Left kidney (tissue), 2 donors: ENCODE results near the gene TSHR. TPM values are rescaled to one million over a fixed set of nuclear protein-coding genes. Genes with fewer than 3 reads are reported as not detected.

ENCODE experiments used
- DNase-seq: peaks from one replicate; pipeline ENCODE4 v3.0.0-alpha.2; 2013
- polyA plus RNA-seq: library from polyadenylated mRNA; unstranded; fragments of 120-200 nt; gene quantifications from one replicate; pipeline ENCODE4 v1.2.1, GENCODE V29; 2013; ENCODE audit not compliant: insufficient read length

Gene TSHR
- polyA plus RNA-seq, 1 donor, result 0.88 TPM

DNA sequence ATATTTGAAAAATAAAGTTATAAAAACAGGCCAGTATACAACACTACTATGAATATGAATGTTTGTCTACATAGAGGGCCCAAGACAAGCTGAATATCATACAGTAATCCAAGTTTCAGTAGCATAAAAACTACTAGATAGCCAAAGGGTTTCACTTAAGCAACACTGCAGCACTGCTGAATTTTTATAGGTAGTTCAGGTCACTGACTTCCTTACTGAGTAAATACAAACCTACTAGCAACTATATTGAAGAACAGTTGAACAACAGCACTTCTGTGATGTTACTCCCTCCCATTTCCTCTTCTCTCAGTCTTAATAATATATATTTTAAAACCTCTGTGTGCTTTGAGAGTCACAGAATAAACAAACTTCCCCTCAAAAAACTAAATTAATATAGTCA, 222.6 kb downstream of the TSHR start:
- DNase-seq, result no peak

DNA sequence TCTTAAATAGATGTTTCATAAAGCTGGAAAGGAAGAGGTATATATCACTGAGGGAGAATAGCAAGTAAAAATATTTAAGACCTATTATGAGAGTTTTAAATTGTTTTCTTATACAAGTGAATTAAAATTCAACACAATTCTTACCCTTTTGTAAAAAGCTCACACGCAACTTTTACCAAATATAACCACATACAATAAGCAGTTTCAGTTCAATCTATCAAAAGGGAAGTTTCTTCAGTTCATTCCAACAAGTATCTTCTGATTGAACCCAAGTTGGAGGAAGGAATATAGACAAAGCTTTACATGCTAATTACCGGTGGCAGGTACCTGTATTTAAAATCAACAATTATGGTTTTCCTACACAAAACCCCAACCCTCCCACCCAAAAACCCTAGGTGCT, 224.2 kb downstream of the TSHR start:
- no peak for DNase-seq

DNA sequence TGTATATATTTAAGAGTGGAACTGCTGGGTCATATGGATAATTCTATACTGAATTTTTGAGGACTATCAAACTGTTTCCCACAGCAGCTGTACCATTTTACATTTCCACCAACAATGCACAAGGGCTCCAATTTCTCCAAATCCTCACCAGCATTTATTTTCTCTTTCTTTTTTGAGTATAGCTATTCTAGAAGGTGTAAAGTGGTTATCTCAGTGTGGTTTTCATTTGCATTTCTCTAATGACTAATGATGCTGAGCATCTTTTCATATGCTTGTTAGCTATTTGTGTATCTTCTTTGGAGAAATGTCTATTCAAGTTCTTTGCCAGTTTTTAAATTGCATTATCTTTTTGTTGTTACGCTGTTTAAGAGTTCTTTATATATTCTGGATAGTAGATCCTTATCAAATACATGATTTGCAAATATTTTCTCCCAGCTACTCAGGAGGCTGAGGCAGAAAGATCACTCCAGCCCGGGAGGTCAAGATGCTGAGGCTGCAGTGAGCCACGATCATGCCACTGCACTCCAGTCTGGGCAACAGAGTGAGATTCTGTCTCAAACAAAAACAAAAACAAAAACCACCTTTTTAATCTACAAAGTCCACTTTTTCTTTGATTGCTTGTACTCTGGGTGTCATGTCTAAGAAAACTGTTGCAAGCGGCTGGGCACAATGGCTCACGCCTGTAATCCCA, 232.6 kb downstream of the TSHR start:
- no peak for DNase-seq

DNA sequence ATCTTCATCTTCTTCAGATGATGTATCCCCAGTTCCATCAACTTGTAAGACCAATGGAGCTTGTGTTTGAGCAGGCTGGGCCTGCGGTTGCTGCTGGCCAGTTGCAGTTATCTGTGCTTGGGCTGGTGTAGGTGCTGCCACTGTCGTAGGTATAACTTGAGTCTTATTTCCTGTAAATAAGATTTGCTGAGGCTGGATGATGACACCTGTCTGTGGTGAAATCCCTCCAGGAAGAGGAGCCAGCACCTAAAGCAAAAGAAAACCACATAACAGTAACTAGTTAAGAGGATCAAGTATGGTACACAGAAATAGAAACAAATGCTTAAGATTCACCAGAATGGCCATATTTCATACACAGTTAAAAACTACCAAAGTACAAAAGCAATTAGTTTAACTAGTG, 237.2 kb downstream of the TSHR start:
- no peak for DNase-seq

DNA sequence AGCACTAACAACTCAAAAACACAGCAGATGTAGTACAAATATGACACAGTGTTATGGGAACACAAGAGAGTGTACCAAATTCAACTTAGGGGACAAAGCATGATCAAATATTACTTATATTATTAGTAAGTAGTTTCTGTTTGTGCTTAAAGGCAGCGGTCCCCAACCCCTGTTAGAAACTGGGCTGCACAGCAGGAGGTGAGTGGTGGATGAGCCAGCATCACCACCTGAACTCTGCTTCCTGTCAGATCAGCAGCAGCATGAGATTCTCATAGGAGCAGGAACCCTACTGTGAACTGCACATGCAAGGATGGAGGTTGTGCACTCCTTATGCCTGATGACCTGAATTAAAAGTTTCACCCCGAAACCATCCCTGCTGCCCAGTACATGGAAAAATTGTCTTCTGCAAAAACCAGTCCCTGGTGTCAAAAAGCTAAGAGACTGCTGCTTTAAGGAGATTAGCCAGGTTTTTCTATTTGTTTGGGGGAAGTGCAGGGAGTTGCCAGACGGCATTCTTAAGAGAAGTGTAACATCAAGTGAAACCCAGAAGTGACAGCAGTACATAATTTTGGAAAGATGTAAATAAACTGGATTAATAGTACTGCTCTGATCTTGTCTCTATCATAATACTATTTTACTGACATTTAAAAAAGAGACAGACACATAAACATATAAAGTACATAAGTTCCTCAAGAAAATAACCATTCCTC, 238.7 kb downstream of the TSHR start:
- DNase-seq, result no peak

Other genes with a start within 250 kb of the TSHR start
- 8.0 TPM for gene CEP128, start 13.9 kb upstream of the TSHR start, polyA plus RNA-seq